NOMO-1 treated with dmso at 0.1 percent for 144 hours (cell line): ENCODE results near the gene ZNF366.

Experiments used
- DNase-seq: peaks from one replicate; lab custom pipeline; 2025; ENCODE audit not compliant: unreplicated experiment; lab: John Stamatoyannopoulos, UW

The ZNF366 gene

DNA sequence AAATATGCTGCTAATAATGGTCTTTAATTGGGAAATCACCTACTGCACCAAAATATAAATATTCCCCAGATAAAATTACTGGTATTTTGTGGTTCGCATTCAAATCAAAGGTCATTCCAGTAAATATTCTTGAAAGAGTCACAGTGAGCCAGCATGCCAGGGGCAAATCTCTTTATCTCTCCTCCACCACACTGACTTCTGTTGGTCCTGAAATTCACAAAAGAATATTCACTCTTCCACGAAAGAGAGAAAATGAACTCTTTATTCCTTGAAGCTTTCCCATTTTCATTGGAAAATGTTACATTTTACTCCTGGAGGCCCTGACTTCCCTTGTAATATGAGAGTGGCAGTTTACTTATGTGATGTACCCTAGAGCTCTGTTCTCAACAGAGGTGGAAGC lies 39.7 kb downstream of the ZNF366 start:
- DNase-seq: no peak

DNA sequence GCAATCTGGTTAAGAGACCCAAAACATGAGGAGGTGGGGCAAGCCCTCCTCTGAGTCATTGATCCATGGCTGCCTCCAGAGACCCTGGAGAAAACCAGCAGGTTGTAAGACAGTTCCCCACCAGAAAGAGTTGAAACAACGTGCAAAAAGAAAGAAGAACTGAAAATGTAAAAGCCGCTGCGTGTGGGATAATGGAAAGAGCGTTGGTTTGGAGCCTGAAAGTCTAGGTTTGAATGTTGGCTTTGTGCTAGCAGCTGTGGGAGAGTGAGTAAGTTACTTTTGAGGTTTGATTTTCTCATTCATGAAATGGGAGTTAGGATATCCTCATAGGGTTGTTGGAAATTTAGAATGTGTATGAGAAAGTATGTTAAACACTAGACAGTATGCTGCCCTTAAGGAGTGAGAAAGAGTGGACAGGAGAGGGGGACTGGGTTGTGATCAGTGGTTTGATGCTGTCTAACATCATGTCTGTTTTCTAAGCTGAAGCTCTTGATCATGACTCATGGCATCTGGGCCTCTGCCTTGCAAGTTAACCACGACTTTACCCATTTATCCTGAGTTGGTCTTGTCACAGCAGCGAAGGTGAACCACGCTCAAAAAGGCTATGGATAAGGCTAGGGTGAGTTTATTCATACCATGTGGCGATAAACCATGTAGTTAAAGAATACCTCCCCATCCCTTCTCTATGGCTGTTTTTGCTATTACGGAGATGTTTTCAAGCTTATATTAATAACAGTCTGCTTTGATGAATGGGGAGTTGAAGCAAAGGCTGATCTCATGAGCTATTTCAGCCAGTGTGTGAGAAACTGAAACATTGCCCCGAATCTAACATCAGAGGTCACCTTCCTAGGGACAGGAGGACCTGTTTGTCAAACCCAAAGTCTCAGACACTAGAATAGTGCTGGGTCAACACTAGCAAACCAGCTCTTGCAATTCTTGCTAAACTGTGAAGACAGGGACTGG lies 41.3 kb downstream of the ZNF366 start:
- DNase-seq: peak; percentile 77

DNA sequence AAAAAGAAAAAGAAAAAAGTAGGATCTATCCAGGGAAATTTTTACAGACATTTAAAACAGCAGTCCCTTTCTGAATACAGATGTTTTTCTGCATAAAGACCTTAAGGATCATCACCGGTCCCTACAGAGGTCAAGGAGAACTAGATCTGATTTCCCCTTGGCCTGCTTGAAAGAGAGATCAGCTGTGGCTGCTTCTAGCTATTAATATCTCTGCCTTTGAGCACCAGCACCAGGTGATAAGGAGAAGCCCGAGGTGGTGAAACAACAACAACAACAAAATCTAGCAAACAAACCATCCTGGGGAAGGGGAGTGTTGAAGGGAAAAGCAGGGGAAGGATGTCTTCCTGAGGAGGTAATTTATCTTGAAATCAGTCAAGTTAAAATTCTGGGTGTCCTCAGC lies 42.1 kb downstream of the ZNF366 start:
- DNase-seq: no peak

DNA sequence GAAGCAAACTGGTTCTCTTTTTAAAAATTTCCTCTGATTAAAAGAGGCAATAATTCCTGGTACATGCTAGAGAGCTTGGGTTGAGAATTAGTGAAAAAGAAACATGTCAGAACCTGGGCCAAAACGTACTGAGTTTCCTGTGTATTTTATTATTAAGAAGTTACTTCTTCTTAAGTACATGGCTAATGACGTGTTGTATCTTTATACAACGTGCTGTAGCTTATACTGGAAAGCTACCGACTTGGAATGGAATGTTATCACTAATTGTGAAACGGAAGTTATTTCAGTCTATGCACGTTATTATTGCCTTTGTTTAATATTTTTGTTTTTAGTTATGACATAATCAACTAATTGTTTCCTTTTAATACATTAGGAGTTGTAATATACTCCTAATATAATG lies 43.1 kb downstream of the ZNF366 start:
- DNase-seq: no peak

DNA sequence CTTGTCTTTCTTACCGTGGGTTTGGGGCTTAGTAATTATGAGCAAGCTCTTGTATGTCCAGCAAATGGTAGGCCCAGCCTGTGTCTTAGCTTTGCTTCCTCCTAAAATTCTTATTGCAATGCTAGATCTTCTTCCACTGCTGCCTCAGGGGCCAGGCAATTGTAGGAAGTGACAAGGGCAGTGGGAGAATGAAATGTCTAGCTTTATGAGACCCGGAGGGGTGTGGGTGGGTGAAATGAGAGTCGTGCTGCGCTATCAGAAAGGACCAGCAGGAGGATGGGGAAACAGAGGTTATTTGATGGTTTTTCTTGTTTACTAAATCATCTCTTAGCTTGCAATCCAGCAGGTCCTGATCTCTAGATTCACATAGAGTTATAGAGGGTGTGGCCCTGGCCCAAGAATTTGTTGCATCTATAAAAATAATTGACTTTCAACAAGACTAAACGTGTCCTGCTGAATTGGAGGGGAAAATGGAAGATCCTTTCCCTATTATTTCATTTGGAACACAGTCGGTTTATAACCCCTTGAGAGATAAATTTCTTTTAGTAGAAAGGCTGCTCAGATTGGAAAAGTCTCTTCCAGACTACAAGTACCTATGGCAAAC lies 43.7 kb downstream of the ZNF366 start:
- no peak for DNase-seq

DNA sequence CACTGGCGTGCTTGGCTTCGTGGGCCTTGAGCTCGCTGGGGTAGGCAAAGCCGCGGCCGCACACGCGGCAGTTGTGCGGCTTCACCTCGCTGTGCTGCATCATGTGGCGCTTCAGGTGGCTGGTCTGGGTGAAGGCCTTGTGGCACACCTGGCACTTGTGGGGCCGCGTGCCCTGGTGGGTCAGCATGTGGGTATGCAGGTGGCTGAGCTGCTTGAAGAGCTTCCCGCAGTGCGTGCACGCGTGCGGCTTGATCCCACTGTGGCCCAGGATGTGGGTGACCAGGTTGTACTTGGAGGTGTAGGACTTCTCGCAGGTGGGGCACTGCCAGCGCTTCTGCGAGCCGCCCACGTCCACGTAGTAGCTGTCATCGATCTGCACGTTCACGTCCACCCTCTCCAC lies 46.8 kb downstream of the ZNF366 start:
- DNase-seq: no peak

DNA sequence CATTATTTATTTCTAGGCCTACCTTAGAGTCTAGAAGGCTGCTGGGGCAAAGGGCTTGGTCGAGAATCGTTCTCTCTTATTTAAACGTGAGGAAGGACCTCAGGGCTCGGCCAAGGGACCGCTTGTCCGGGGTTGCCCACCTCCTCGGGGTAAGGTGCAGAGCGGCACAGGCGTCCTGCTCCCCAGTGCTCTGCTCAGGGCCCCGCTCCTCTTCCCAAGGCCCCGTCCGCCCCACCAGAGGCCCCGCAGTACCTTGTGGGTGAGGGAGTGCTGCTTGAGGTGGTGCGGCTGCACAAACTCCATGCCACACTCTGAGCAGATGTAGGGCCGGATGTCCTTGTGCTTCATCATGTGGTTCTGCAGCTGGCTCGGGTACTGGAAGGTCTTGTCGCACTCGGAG lies 47.3 kb downstream of the ZNF366 start:
- DNase-seq: no peak

DNA sequence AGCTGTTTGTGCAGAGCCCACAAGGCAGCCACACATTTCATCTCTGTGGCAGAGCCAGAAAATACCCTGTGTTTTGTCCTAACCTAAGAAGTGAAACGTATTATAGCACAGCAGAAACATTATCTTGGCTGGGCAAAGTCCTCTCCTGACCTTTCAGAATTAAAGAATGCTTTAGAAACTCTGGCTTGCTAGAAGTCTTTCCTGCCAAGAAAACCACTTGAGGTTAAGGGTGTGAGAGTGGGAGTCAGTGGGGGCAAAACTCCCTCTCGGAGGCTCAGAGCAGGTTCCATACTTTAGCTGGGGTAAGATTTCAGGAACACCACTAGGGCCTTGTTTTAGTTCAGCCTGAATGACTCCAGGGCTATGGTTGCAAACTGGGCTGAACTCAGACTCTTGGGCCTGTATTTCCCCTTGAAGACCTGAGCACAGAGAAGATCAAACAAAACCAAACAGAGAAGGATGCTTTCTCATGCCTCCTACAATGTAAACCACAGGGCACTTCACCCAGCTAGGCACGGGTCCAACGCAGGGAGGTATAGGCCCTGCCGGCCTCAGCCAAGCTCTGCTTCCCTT lies 48.0 kb downstream of the ZNF366 start:
- no peak for DNase-seq

DNA sequence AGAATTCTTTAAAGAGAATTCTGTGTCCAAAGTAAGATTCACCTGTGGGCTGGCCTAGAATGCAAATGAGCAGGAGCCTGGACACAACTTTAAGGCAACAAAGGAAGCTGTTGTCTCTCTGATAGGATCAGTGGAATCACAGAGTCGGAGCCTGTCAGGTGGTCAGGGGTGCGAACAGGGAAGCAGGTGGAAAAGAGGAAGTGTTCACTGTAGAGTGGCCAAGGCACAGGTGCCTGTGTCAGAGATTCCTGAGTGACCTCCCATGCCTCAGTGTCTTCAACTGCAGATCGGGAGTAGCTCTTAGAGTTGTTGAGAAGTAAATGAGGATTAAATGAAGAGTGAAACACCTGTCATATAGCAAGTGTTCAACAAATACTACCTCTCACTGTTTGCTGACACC lies 48.8 kb downstream of the ZNF366 start:
- no peak for DNase-seq

DNA sequence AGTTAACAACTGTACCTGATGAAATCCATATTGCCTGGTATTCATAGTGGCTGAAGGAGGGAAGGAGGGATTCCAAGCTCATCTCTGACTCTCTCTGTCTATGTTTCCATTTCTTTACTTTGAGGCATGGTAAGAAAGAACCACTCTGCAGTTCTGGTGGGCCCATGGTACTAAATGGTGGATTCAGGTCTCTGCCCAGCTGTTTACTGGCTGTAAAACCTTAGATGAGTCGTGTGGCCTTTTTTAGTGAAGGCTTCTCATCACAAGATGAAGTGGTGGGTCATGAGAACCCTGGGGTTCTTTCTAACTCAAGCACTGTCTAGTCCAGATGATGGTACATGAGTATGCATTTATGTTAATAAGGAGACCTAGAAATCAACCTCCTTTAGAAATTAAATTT lies 49.7 kb downstream of the ZNF366 start:
- no peak for DNase-seq

DNA sequence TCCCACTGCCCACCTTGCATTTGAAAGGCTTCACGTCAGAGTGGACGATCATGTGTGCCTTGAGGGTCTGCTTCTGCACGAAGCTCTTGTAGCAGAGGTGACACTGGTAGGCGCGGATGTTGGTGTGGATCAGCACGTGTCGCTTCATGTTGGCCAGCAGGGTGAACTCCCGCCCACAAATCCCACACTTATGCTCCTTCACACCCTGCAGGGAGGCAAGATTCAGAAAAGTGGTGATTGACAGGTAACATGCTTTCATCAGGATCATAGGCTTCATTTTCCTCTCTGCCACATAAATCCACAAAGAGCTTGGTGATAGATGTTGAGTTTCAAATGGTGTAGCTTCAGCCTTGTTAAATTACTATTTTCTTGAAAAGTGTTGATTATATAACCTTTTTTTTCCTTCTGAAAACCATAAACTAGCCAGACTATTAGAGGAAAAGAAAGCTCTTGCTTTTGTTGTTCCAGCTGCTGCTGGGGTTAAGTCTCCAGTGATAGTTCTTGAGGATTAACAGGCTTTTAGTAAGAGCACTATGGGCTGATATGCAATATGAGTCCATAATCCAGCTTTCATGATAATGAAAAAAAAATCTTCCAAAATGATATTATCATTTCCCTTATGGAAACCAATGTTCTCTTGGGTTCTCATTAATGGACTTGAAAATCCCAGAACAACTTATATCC lies 50.7 kb downstream of the ZNF366 start:
- DNase-seq: no peak

DNA sequence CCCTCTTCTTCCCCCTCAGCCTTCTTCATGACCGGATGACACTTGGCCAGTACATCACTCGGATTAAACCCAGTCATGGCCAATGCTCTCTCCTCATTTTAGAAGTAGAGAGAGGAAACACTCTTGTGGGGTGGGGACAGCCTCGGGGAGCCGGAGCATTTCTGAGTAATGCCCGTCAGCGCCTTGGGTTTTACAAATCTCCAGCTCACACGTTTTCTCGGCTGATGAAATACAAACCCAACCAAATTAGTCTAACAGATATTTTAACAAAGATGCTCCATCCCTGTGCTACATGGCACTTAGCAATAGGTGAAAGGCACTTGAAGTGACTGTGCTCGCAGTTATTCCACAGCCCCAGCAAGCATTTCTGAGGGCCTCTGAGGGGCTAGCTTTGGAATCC lies 51.7 kb downstream of the ZNF366 start:
- no peak for DNase-seq

DNA sequence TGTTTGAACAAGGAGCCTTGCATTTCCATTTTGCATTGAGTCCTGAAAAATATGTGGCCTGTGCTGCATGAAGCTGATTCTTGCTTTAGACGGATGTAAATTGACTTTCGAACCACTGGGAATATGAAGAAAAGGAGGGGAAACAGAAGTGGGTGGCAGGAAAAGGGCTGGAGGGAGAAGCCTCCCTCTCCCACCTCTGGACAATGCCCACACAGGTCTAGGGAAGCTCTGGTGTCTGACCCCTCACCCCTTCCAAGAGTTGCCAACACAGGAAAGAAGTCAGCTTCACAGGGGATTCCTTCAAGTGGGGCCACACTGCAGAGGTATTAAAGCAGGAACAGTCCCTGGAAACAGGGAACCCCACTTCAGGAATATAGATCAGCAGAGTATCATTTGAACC lies 52.2 kb downstream of the ZNF366 start:
- no peak for DNase-seq

DNA sequence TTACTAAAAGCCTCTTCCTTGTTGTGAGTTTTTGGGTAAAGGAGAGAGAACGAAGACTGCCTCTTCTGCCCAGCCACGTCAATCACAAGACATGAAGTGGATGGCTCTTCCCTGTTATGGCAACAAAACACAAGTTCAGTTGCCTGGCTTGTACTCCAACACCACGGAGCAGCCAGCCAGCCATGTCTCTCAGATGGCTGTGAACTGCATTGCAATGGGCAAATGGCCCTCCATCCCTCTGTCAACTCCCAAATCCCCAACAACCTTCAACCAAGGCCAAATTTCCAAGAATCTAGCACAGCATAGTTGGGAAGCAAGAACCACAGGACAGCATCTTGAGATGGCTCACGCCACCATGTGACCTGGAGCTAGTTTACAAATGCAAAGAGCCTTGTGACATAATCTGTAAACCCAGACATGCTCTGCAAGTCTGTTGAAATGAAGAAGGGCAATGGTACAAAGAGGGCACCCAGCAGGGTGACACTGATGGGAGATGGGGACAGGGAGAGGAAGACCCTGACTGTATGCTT lies 53.9 kb downstream of the ZNF366 start:
- DNase-seq: no peak

DNA sequence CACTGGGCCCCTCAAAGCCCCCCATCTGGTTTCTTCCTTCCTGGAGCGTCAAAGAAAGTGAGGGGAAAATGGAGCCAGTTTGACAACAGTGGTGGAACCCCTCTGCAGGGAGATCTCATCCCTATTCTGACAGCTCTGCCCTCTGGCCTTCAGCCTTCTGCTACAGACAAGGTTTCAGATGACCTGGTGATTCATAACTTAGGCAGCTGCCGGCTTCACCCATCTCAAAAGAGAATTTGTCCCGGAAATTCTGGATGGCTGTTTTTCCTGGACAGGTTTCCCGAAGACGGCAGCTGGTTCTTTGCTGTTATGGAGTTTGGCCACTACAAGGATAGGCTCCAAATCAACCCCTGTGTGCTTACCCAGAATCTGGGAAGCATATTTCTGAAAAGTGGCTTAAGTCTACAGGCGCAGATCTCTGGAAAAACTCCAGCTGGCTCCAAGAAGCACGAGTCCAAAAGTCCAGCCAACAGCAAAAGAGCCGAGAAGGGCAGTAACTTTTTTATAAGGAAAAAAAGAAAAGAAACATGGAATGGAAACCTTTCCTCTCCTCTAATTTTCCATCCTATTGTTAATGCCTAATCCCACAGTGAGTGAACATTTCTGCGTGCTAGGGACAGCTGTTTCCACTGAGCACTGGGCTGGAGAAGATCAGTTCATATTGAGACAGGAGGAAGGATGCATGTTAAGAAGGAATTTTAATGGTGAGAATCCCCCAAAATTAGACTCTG lies 54.5 kb downstream of the ZNF366 start:
- no peak for DNase-seq

DNA sequence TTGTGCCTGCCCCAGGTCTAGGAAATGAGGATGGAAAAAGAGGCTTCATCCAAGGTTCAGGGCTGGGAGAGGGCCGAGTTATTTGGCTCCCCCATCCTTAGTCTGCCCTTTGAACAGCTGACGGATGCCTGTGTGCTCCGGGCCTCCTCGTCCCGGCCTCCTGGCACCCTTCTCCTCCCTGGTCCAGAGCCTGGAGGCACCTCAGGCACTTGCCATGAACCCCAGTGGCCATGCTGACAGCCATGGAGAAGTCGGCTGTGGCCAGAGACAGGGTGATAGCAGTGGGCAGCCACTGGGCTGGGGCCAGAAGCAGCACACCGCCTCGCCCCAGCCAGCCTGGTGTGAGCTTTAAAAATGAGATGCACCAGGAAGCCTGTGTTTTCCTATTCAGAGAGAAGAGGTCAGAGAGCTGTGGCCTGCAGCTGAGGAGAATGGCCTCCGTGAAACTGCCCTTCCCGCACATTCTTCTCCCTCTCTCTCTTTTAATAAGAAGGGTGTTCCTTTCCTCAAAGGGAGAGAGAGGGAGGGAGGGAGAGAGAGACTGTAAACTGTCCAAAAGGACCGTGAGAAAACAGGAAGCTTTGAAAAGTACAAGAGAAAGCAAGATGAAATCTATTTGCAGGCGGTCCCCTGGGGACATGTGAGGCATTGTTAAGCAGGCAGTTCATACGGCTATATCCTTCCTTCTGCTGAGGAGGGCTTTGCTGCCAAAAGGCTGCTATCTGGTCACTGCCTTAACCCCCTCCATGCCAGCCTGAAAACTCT lies 55.3 kb downstream of the ZNF366 start:
- DNase-seq: no peak

DNA sequence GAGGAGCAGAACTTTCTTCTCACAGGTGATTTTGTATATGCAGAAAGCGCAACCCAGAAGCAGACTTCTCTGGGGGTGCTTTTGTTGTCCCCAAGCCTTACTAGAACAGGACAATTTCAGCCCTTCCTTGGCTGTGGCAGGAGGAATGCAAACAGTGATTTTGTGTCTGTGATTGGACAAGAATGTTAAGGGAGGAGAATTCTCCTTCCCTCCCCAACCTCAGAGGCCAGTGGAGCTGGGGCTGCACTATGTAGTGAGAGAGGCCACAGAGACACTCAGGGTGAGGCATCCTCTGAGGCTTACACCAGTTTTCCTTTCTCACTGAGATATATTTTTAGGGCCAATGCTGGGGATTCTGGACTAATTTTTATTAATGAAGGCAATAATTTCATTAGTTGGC lies 58.8 kb downstream of the ZNF366 start:
- DNase-seq: no peak

DNA sequence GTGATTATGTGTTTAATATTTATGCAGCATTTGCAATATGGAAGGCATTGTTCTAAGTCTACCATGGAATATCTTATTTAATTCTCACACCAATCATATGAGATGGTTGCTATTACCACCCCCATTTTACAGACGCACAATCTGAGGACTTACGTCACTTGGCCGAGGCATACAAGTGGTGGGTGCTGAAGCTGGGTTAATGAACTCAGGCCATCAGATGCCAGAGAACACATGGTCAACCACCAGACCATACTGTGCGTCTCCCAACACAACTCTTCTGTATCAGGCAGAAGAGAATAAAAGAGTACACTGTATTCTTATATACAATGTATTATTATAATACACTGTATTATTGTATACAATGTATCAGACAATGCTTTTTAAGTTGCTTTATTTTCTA lies 59.5 kb downstream of the ZNF366 start:
- no peak for DNase-seq

DNA sequence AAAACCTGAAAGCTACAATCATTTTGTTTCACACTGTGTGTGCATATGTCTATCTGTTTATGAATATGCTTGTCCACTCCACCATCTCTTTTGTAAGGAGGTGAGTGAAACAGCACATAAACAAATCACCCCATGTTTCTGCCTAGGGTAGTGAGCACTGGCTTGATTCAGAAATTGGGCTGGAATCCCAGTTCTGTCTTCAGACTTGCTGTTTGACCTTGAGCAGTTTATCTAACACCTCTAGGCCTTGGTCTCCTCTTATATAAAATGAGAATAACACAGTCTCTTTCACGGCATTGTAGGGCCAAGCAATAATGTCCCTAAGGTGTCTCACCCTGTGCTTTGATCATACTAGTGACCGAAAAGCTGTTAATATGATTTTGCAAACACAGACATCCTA lies 61.2 kb downstream of the ZNF366 start:
- no peak for DNase-seq

DNA sequence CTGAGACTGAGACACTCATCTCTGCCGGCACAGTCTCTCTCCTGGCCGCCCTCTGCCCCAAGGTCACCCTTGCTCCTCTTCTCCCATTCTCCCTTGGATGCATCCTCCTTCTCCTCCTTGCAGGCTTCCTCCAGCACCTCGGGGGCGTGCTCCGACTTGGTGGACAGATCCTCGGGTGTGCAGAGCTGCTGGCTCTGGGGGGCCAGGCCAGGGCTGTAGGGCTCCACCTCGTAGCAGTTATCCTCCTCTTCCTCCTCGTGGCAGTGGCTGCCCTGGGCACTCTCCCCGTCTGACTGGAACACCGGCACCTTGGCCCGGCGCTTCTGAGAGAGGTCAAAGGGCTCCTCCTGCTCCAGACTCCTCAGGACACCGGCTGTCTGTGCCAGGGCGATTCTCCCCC lies 63.3 kb downstream of the ZNF366 start:
- no peak for DNase-seq
